Small intestine (tissue), 7 donors: ENCODE data around the gene WNK2. TPM values are rescaled to one million over a fixed set of nuclear protein-coding genes. Genes with fewer than 3 reads are reported as not detected.

Experiments
- DNase-seq, 2 donors: peaks; one replicate each; pipeline versions ENCODE4 v3.0.0 to v3.0.0-alpha.2; 2013
- FAIRE-seq: peaks from 2 replicates; lab custom pipeline; 2012; peaks lifted over from hg19 to GRCh38; lab: Jason Lieb, UNC
- H3K27ac ChIP-seq, 3 donors: one replicate each; pipeline ENCODE4 v1.5.1; 2013; ENCODE audit warnings: low read length in 2 of 3, mild to moderate bottlenecking in 2 of 3, control low read depth in 1 of 3, inconsistent platforms in 1 of 3, low read depth in 1 of 3, moderate library complexity in 1 of 3
- H3K27me3 ChIP-seq, 3 donors: one replicate each; pipeline ENCODE4 v1.6.1; 2013; ENCODE audit warnings: low read length in 3 of 3, inconsistent platforms in 1 of 3; ENCODE audit not compliant: control insufficient read depth in 3 of 3, insufficient read depth in 3 of 3
- H3K36me3 ChIP-seq, 3 donors: one replicate each; pipeline ENCODE4 v1.6.1; 2013; ENCODE audit warnings: low read length in 3 of 3, inconsistent platforms in 1 of 3, low read depth in 1 of 3, mild to moderate bottlenecking in 1 of 3, moderate library complexity in 1 of 3; ENCODE audit not compliant: control insufficient read depth in 3 of 3, insufficient read depth in 2 of 3
- H3K4me1 ChIP-seq, 3 donors: one replicate each; pipeline ENCODE4 v1.6.1; 2013; ENCODE audit warnings: low read length in 2 of 3, inconsistent platforms in 1 of 3, low read depth in 1 of 3, mild to moderate bottlenecking in 1 of 3, moderate library complexity in 1 of 3; ENCODE audit not compliant: control insufficient read depth in 3 of 3, insufficient read depth in 2 of 3
- H3K4me3 ChIP-seq, 3 donors: one replicate each; pipeline ENCODE4 v1.5.1; 2013; ENCODE audit warnings: low read length in 3 of 3, control low read depth in 1 of 3, inconsistent platforms in 1 of 3, low read depth in 1 of 3, mild to moderate bottlenecking in 1 of 3, moderate library complexity in 1 of 3
- H3K9me3 ChIP-seq, 2 donors: one replicate each; pipeline ENCODE4 v1.6.1; 2013; ENCODE audit warnings: low read depth in 1 of 2, low read length in 1 of 2; ENCODE audit not compliant: control insufficient read depth in 2 of 2, insufficient read depth in 1 of 2
- WGBS, 3 donors: extraction: QIAGEN DNeasy Blood & Tissue Kit; methylation state at CpG; one replicate each; pipeline ENCODE4 v1.1.7; 2013; 5-methylcytosine and 5-hydroxymethylcytosine counted together
- polyA plus RNA-seq, 4 donors: library from polyadenylated mRNA; stranded (reverse) in 3 of 4; unstranded in 1 of 4; fragments of 200-250 nt in 3 of 4; fragments of 120-200 nt in 1 of 4; gene quantifications; one replicate each; pipeline versions ENCODE4 v1.2.1 to v1.2.3, GENCODE V29; 2013
- donor health status: healthy with polysubstance abuse.
- donor health status: control.
- donor health status: control.
- donor health status: Bipolar disorder and iron deficiency.
- donor health status: healthy.

Gene WNK2
- polyA plus RNA-seq, 4 donors: 13.8 to 101 (median 33.8) TPM

DNA sequence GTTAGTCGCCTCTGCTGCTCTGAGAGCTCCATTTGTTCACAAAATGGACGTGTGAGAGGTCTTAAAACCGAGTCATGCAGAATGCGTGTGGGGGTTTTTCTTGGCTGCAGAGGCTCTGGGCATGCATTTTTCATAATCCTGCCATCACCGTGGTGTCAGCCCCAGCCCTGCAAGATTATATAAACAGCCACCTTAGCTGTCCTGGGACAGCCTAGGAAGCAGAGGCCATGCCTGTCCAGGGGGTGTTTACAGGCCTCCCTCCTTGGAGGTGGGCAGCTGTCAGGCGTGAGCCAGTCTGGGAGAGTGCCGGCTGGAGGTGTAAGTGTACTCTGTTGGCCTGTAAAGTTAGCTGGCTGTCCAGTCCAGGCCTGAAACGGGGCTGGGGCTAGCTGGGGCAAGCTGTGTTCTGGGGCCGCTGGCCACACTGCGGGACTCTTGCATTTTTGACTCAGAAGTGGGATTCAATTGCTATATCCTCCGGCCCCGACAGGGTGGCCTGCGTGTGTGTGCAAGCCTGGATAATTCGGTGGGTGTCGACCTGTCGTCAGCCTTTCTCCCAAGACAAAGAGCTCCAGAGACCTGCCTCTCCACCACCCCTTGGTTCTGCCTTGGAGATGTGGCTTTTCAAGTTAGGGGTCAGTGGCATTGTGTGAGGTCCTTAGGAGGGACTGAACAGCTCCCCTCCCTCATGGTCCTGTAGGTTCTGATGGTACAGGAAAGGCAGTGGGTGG lies 2.4 kb downstream of the WNK2 start:
- H3K36me3 ChIP-seq: peaks cover 0 to 40% (median 0%) of the 10 kb centered on the region in 3 donors
- peak overlapping the region in 2 of 3 donors; percentile 11 to 61 for H3K4me3 ChIP-seq
- no peaks in the 10 kb centered on the region for H3K9me3 ChIP-seq
- H3K4me1 ChIP-seq: peaks cover 6 to 34% (median 9%) of the 10 kb centered on the region in 3 donors
- no peak overlapping the region for H3K27ac ChIP-seq
- peaks cover 0 to 3% (median 0%) of the 10 kb centered on the region in 3 donors for H3K27me3 ChIP-seq
- DNase-seq (no peak), FAIRE-seq (no peak)
- WGBS, 3 donors: 12 to 66% (median 35%) methylated on average over 16 of the region's 16 CpGs

DNA sequence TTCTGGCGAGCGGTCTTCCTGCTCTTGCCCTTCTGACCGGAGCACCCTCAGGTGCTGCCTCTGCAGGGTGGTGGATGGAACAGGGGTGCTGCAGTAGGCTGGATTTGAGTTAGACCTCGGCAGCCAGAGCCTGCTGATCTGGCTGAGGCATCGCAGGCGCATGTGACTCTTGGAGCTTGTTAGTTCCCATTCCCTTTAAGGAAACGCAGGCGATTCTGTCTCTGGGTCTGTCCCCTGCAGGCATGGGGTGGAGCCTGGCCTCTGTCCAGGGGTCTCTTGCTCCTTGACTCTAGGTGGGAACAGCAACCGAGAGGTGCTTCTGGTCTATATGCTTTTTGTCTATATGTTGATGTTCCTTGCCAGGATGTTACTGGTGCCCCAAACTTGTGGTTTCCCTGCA lies 3.1 kb downstream of the WNK2 start:
- H3K36me3 ChIP-seq: peaks cover 0 to 41% (median 0%) of the 10 kb centered on the region in 3 donors
- peaks cover 0 to 3% (median 0%) of the 10 kb centered on the region in 3 donors for H3K27me3 ChIP-seq
- 13 to 45% (median 33%) methylated on average over 9 of the region's 9 CpGs for whole genome bisulfite sequencing, 3 donors
- FAIRE-seq (no peak), DNase-seq (peak in 1 of 2 donors; percentile 48)
- no peaks in the 10 kb centered on the region for H3K9me3 ChIP-seq
- H3K27ac ChIP-seq: no peak overlapping the region
- peak overlapping the region in 1 of 3 donors; percentile 21 for H3K4me3 ChIP-seq
- H3K4me1 ChIP-seq: peaks cover 6 to 34% (median 9%) of the 10 kb centered on the region in 3 donors

DNA sequence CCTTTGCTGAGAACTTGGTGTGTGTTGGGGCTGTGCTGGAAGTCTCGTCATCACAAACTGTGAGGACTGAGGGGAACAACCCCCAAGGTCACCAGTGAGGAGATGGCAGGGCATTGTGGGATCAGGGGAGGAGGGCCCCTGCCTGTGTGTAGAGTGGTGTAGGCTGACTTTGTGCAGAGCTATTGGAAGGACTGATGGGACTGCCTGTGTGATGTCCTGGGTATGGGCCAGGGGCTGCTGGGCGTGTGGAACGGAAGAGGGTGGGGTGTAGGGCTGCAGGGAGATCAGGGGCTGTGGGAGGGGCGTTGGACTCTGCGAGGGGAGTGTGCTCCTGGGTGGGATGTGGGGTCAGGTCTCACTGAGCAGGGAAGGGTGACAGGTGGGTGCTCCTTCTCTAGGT lies 3.6 kb downstream of the WNK2 start:
- DNase-seq (no peak), FAIRE-seq (no peak)
- Histone ChIP-seq H3K9me3 (no peaks in the 10 kb centered on the region), H3K27ac (no peak overlapping the region), H3K36me3 (peaks cover 0 to 41% (median 0%) of the 10 kb centered on the region in 3 donors), H3K4me3 (no peak overlapping the region), H3K27me3 (peaks cover 0 to 3% (median 0%) of the 10 kb centered on the region in 3 donors), H3K4me1 (peaks cover 4 to 34% (median 9%) of the 10 kb centered on the region in 3 donors)
- WGBS, 3 donors: 27 to 60% (median 43%) methylated on average over 5 of the region's 5 CpGs

DNA sequence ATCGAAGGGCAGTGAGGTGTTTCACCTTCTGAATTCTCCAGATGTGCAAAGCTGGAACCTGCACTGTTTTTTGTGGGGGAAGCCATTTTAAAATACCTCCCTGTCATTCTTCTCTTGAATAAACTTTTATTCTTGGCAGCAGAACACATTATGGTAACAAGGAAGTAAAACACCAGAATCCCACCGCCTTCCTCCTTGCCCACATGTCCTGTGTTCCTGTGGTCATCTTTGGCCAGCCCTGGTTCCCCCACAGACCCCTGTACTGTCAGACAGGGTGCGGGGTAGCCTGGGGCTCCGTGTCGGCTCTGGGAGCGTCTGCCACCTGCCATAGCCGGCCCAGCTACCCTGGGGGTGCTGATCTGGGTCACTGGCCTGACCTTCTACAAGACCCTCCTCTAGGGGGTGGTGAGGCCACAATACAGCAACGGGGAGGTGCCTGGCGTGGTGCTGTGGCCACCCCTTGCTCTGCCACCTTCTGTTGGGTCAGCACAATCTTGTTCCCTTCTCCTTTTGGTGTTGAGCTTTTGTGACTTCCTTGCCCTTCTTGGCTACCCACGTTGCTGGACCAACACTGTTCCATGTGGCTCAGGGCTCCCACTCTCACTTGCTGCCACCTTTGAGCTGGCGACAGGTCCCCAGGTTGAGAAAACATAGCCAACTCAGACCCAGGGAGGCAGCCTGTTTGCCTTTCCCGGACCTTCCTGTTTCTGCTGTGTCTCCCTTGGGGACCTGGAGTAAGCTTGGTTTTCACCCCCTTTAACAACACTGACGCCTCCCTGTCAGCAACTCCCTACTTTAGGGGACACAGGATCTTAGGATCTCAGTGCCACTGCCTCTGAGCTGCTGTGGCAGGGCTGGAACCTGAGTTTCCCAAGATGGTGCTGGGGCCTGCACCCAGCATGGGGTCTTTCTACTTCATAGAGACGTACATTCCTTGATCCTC lies 4.8 kb downstream of the WNK2 start:
- no peak overlapping the region for H3K4me3 ChIP-seq
- 40 to 70% (median 52%) methylated on average over 14 of the region's 14 CpGs for WGBS, 3 donors
- H3K27me3 ChIP-seq: peaks cover 0 to under 1% (median 0%) of the 10 kb centered on the region in 3 donors
- H3K36me3 ChIP-seq: peaks cover 0 to 41% (median 0%) of the 10 kb centered on the region in 3 donors
- no peaks in the 10 kb centered on the region for H3K9me3 ChIP-seq
- H3K4me1 ChIP-seq: peaks cover 2 to 36% (median 4%) of the 10 kb centered on the region in 3 donors
- no peak for FAIRE-seq
- DNase-seq: no peak
- peak overlapping the region in 1 of 3 donors; percentile 15 for H3K27ac ChIP-seq

DNA sequence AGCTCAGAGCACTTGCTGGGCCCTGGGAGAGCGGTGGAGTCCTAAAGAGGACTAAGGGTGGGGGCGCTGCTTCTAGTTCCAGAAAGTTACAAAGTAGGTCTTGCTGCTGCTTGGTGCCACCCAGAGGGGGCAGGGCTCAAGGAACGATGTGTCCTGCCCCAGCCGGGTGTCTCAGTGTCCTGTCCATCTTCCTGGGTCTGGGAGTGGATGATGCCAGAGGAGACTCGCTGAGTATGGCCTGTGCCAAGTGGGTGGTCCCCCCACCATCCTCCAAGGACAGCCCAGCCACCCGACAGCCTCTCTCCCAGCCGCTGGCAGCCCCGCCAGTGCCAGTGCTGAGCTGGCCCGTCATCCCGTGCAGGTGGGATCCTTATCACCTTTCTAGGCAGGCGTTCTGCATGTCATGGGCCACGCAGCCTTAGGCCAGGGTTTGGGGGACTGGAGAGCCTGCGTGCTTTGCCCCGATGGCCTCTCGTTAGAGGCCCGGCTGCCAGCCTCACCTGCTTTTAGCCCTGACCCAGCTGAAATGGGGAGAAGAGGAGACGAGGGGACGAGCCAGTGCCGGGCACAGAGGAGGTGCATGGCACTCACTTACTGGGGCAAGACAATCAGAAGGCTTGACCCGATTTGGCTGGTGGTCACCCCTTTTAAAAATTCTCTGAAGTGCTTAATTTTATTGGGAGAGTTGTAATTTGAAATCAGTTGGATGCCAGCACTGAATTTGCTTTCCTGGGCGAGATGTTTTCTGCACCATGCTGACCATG lies 5.6 kb downstream of the WNK2 start:
- H3K4me3 ChIP-seq: no peak overlapping the region
- H3K27ac ChIP-seq: no peak overlapping the region
- 56 to 79% (median 59%) methylated on average over 19 to 21 of the region's 21 CpGs for WGBS, 3 donors
- no peak for FAIRE-seq
- peaks cover 0 to 41% (median 0%) of the 10 kb centered on the region in 3 donors for H3K36me3 ChIP-seq
- no peak for DNase-seq
- peaks cover 2 to 36% (median 4%) of the 10 kb centered on the region in 3 donors for H3K4me1 ChIP-seq
- H3K27me3 ChIP-seq: no peaks in the 10 kb centered on the region
- H3K9me3 ChIP-seq: no peaks in the 10 kb centered on the region

DNA sequence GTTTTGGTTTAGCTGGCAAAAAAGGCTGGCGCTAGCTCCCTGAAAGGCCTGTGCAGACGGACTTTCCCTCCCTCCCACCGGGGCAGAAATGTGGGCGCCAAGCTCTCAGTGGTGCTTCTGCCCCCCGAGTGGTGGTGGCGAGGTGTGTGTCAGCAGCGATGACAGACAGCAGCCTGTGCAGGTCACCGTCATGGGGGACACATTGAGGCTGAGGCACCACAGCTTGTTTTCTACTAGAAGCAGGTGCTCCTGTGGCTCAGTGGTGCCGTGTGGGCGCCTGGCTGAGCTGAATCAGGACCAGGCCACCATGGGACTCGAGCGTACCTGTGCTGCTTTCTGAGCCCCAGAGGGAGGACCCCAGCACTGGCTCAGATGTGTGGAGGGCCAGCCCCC lies 6.2 kb downstream of the WNK2 start:
- no peak for FAIRE-seq
- H3K4me1 ChIP-seq: peaks cover 2 to 36% (median 4%) of the 10 kb centered on the region in 3 donors
- WGBS, 3 donors: 67 to 80% (median 72%) methylated on average over 12 of the region's 12 CpGs

DNA sequence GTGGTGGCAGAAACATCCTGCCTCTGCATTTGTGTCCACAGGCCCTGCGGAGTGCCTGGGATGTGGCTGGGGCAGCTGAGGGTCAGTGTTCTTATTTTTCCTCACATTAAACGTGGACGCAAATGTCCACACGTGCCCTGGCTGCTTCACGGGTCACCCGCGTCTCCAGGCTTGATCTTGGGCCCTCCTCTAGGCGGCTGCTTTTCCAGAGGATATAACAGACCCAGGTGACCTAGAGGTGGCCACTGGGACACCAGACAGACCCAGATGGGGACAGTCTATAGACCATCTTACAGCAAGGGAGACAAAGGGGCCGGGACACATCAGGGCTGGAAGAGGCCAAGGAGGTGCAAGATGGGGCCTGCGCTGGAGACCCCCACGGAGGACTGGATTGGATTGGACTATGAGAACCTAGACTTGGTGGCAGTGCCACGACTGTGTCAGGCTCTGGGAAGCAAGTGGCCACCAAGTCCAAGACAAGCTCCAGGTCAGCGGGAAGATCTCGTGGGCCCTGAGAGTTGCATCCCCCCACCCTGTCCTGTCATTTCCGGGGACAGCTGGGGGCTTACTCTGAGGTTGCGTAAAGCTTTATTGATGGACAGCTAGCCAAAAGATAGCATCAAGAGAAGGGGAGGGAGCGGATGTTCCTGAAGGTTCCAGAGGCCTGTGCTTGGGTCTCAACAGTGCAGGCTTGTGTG lies 6.9 kb downstream of the WNK2 start:
- Histone ChIP-seq H3K4me1 (peaks cover 2 to 30% (median 5%) of the 10 kb centered on the region in 3 donors), H3K36me3 (peaks cover 0 to 37% (median 0%) of the 10 kb centered on the region in 3 donors), H3K9me3 (no peaks in the 10 kb centered on the region), H3K4me3 (no peak overlapping the region), H3K27ac (no peak overlapping the region), H3K27me3 (no peaks in the 10 kb centered on the region)
- no peak for DNase-seq
- WGBS, 3 donors: 81 to 90% (median 84%) methylated on average over 17 of the region's 17 CpGs
- FAIRE-seq: no peak

More for the DNA sequence above, 6.2 kb downstream of the WNK2 start:
- Histone ChIP-seq H3K36me3 (peaks cover 0 to 41% (median 0%) of the 10 kb centered on the region in 3 donors), H3K4me3 (no peak overlapping the region), H3K27me3 (no peaks in the 10 kb centered on the region), H3K9me3 (no peaks in the 10 kb centered on the region), H3K27ac (no peak overlapping the region)
- DNase-seq: no peak
